GM12875 (cell line): ENCODE measurements around the gene AVEN.

Source experiments
- H3K4me3 ChIP-seq: one replicate; pipeline ENCODE4 v1.5.1; 2011; ENCODE audit warnings: low read depth, low read length, control low read depth
- TF ChIP-seq, protein P1 (sequence below): IDR thresholded peaks from 2 replicates; pipeline ENCODE4 v1.5.1; 2011; ENCODE audit warnings: low read depth, mild to moderate bottlenecking, control low read depth, inconsistent platforms, low read length, moderate library complexity, borderline replicate concordance; ENCODE audit not compliant: insufficient read depth

Gene AVEN

GRCh38 chr15:34043391-34043790, 4.4 kb upstream of the AVEN start:
- H3K4me3 ChIP-seq: no peak overlapping the region
- TF ChIP-seq, protein P1, sequence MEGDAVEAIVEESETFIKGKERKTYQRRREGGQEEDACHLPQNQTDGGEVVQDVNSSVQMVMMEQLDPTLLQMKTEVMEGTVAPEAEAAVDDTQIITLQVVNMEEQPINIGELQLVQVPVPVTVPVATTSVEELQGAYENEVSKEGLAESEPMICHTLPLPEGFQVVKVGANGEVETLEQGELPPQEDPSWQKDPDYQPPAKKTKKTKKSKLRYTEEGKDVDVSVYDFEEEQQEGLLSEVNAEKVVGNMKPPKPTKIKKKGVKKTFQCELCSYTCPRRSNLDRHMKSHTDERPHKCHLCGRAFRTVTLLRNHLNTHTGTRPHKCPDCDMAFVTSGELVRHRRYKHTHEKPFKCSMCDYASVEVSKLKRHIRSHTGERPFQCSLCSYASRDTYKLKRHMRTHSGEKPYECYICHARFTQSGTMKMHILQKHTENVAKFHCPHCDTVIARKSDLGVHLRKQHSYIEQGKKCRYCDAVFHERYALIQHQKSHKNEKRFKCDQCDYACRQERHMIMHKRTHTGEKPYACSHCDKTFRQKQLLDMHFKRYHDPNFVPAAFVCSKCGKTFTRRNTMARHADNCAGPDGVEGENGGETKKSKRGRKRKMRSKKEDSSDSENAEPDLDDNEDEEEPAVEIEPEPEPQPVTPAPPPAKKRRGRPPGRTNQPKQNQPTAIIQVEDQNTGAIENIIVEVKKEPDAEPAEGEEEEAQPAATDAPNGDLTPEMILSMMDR: no peak

GRCh38 chr15:34039790-34040113, 748 bp upstream of the AVEN start:
- TF ChIP-seq, protein P1: no peak
- H3K4me3 ChIP-seq: no peak overlapping the region

- H3K4me3 ChIP-seq: peak overlapping the region; percentile 76
- TF ChIP-seq, protein P1: no peak
Observed at GRCh38 chr15:34038023-34038870, 757 bp downstream of the AVEN start.

- TF ChIP-seq, protein P1: no peak
- no peak overlapping the region for H3K4me3 ChIP-seq
Observed at GRCh38 chr15:34031987-34032760, 6.8 kb downstream of the AVEN start.

DNA sequence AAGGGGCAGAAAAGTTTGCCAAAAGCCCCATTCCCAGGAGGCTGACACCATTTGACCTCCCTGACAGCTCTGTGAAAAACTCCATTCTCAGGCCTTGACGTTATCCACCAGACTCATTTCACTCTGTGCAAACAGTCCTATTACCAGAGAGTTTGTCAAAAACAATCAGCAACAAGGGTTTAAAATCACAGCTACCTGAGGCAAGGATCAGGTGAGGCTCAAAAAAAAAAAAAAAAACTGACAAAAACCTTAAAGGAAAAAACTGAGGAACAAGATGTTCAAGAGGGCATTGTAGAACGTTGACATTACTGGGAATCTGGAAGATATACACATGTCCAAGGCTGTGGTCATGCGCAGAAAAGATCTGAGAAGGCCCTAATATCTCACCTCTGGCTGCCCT, 11.4 kb downstream of the AVEN start:
- TF ChIP-seq, protein P1: no peak
- H3K4me3 ChIP-seq: no peak overlapping the region

- H3K4me3 ChIP-seq: no peak overlapping the region
- TF ChIP-seq, protein P1: no peak
Observed at GRCh38 chr15:34025252-34025651, 13.8 kb downstream of the AVEN start.
